GM19452 (cell line): ENCODE measurements around the gene LY86.

Experiments
- ATAC-seq: cut with Tn5 transposase; IDR thresholded peaks from one replicate; pipeline ENCODE4 v1.9.1; 2021; ENCODE audit not compliant: unreplicated experiment

LY86 gene

DNA sequence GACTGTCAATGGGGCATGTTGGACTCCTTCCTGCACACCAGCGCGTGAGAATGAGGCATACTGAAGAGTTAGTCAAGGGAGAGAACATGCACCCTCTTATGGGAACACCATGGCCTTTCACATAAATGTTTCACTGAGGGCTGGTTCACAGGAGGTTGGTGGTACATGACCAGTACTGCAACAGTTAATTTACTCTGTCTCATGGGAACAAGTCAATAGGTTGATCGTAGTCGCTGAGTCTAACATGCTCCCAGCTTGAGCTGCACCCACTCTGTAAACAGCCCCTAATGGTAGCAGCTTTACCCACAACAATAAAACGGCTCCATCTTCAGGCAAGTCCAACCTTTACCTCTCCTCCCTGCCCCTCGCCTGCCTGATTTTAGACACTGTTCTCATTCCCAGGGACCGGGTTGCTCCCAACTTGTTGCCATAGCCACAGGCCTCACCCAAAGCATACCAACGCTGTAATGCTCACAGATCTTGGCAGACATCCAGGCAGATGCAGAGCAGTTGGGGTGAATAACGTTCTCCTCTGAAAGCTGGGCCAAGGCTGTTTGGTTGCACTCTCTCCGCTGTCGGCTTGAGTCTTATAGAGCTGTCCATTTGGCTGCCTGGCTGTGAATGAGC, 111.3 kb downstream of the LY86 start:
- ATAC-seq: no peak

DNA sequence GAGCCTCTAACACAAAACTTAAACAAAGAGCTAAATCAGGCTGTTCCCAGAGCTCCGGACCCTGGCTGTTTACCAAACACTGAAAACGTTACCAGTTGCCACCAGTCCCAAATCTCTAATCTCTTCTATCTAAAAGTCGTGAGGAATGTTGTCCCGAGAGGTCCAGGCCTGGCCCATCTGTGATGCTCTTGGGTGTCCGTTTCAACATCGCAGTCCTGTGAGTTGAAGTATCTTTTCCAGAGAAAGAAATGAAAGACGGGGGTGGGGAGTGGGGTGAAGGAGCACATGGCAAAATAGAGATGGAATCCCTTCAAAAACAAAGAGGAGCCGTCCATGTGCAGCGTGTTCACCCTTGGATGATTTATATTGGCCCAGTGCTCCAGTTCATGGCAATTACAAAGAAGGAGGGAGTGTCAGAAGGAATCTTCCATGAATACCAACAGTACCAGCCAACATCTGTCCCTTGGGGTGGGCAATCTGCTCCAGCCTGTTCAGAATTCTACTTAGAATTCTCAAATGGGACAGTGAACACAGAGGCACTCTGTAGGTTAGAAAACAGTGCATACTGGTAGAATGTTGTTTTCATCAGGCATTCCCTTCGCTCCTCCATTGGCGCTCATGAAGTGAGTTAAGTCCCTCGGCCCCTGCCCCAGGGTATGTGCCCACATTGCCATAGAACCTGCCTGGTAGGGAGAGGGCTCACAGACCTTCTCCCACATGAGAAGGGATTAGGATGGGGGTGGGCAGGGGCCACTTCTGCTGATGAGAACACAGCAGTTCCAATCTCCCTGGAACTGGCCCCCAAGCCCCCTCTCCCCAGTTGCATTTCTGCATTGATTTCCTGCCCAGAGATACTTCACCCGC, 112.1 kb downstream of the LY86 start:
- ATAC-seq: no peak

DNA sequence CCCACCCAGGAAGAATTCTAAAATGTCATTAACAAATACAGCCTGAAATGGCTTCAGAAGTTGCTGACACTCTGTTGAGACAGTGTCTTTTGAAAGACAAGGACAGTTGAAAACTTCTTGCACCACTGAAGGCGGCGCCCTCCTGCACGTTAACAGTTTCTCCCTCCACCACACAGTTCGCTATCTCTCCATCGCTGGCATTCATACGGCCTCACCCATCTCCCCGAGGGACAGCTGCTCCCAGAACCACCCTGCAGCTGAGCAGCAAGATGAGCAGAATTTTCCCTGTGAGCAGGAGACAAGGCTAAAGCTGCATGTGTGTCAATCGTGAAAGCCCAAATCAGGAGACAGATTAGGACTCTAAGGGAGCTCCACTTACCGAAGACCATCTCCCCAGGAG, 113.3 kb downstream of the LY86 start:
- ATAC-seq: no peak

DNA sequence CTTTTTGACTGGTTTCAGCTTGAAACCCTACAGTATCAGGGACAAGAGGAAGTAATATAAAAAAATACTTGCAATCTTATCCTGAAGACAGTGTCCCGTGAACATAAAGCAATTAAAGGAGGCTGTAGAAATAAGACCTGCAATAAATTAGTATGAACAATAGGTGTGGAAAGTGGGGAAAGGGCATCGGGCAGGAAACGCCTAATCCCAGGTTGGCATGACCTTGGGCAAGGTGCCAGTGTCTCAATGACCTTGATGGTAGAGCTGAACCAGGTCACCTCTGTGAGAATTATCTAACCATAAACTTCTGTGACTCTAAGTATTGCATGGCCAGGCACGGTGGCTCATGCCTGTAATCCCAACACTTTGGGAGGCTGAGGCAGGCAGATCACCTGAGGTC, 115.2 kb downstream of the LY86 start:
- ATAC-seq: no peak
